Mononuclear cell (primary cell): Measurements from ENCODE around the gene ESRP2. TPM values are rescaled to one million over a fixed set of nuclear protein-coding genes. Genes with fewer than 3 reads are reported as not detected.

Experiments used
- H3K27me3 ChIP-seq: 2 replicates; pipeline ENCODE4 v1.6.0; 2011; ENCODE audit warnings: low read length, control low read depth; ENCODE audit not compliant: insufficient read depth
- H3K4me1 ChIP-seq: 2 replicates; pipeline ENCODE4 v1.5.1; 2011; ENCODE audit warnings: mild to moderate bottlenecking, low read length, control low read depth; ENCODE audit not compliant: insufficient read depth
- H3K4me3 ChIP-seq: 2 replicates; pipeline ENCODE4 v1.5.1; 2011; ENCODE audit warnings: mild to moderate bottlenecking, low read length, moderate library complexity
- H3K9me3 ChIP-seq: 2 replicates; pipeline ENCODE4 v1.5.1; 2011; ENCODE audit warnings: low read depth, mild to moderate bottlenecking, control low read depth, low read length
- total RNA-seq: library from RNA; depleted of rRNA; stranded (reverse); fragments of >200 nt; gene quantifications from one replicate; pipeline ENCODE4 v1.2.3, GENCODE V29; 2012

Gene ESRP2
- total RNA-seq, 1 donor = 0.10 TPM

DNA sequence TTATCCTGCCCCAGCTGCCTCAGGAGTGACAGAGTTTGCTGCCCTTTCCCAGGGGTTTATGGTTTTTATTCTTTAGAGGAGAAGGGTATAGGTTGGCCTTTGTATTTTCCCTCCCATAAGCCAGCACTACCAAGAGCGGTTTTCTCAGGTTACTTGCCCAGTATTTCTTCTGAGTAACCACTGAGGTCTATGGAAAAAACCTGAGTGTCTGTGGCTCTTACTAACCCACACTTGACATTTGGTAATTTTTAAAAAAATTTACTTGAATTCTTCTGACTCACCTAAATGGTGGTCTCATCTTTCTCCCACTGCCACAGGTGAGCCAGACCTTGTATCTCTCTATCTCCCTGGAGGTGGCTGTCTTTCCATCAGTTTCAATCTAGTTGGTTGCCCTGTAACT, 34.4 kb upstream of the ESRP2 start:
- Histone ChIP-seq H3K27me3 (no peaks in the 10 kb centered on the region), H3K4me1 (peaks cover 70% of the 10 kb centered on the region), H3K4me3 (no peak overlapping the region), H3K9me3 (no peaks in the 10 kb centered on the region)

DNA sequence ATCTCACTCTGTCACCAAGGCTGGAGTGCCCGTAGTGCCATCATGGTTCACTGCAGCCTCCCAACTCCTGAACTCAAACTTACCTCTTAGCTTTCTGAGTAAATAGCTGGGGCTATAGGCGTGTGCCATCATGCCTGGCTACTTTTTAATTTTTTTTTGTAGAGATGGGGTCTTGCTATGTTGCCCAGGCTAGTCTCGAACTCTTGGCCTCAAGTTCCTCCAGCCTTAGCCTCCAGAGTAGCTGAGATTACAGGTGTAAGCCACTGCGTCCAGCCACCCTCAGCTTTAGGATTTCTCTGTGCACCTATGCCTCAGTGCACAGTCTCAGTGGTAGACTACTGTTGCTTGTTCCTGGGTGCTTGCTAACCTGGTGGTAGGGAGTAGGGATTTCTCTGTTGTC, 33.9 kb upstream of the ESRP2 start:
- H3K4me1 ChIP-seq = peaks cover 70% of the 10 kb centered on the region
- no peaks in the 10 kb centered on the region for H3K9me3 ChIP-seq
- H3K4me3 ChIP-seq = no peak overlapping the region
- H3K27me3 ChIP-seq = no peaks in the 10 kb centered on the region

DNA sequence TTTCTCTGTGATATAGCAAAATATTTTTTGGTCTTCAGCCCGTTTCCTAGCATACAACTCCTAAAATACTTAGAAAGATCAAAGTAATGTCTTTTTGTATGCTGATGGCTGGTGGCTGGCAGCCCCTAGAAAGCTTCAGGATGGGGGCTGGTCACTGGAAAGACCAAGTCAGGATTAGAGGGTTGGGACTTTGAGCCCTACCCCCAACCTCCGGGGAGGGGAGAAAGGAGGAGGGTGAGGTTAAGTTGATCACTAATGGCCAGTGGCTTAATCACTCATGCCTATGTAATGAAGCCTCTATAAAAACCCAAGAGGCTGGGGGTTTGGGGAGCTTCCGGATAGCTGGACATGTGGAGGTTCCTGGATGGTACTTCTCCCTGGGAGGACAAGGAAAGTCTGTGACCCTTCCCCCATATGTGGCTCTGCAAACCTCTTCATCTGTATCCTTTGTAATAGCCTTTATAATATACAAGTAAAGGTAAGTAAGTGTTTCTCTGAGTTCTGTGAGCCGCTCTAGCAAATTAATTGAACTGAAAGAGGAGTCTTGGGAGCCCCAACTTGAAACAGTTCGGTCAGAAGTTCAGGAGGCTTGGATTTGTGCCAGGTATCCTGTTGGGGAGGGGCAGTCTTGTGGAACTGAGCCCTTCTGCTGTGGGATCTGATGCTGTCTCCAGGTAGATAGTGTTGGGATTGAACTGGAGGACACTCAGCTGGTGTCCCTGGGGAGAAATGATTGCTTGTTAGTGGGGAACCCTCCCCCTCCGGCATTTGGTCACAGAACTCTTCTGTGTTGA, 31.9 kb upstream of the ESRP2 start:
- H3K4me3 ChIP-seq = no peak overlapping the region
- peaks cover 61% of the 10 kb centered on the region for H3K4me1 ChIP-seq
- H3K27me3 ChIP-seq = no peaks in the 10 kb centered on the region
- no peaks in the 10 kb centered on the region for H3K9me3 ChIP-seq

DNA sequence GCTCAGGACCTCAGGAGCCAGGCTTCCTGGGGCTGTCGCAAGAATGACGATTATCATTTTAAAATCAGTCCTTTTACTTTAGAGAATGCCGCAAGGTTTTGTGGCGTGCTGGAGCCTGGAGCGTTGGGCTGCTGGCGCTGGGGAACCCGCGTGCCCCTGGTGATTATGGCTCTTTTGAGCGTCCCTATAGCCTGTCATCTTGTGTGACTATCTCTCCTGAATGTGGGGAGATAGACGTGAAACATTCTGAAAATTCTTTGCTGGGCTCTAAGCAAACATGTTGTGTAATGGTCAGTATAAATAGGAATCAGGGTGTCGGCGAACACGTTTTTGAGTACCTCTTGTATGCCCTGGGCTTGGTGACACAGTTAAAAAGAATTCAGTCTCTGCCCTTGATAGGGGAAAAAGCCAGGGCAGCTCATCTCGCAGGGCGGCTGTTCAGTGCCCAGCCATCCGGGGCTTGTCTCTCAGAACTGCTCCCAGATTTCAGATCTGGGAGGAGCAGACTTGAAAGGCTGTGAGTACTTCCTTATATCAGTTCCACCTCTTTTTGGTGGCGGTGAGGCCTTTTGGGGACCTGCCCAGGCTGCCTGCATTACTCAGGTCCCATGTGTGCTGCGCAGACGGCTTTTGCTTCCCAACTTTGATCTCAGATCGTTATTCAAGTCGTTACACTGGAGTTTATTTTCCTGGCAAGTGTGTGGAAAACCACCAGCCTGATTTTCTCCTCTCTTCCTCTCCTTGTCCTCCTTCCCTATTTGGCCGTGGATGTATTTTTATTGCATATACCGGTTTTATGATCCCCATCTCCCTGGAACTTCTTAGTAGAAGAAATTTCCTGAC, 29.4 kb upstream of the ESRP2 start:
- Histone ChIP-seq H3K4me1 (peaks cover 47% of the 10 kb centered on the region), H3K27me3 (no peaks in the 10 kb centered on the region), H3K4me3 (peak overlapping the region; percentile 74), H3K9me3 (no peaks in the 10 kb centered on the region)

DNA sequence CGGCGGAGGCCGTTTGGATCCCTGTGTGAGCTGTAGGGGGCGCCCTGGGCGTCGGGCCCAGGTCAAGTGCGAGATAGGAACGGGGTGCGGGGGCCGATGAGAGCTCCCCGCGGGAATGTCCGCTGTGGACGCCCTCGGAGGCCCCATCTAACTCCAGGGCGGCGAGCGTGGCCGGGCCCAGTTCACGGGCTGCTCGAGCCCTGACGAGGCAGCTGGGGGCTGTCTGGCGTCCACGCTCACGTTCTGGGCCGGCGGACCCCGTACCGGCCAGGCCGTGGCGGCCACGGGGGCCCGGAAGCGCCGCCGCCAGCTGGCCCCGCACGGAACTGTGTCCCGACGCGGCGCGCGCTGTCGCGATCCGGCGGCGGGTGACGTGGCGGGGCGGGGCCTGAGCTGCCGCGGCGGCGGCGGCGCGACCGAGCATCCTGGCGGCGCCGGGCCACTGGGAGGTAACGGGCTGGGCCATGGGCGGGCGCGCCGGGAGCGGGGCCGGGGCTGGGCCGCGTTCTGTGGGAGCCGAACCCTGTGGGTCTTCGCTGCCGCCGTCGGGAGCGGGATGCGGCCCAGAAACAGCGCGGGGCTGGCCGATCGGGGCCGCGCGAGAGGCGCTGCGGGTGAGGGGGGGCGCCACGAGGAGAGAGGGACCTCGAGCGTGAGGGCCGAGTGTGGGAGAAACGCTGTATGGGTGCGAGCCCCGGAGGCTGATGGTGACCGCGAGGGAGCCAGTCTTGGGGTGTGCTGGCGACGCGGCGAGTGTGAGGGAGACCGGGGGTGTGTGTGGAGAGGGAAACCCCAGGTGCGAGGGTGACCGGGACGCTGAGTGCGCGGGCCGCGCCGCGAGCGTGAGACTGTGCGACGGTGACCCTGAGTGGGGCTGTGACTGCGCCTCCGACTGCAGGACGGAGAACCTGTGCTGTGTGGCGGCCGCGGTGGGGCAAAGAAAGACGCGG, 28.5 kb upstream of the ESRP2 start, which contains the start of gene SLC7A6:
Gene SLC7A6, plus strand, starts transcription at position 399 of the 950 bp plus-strand sequence. CDS start 10,201 bp downstream, outside the sequence.
- Histone ChIP-seq H3K27me3 (no peaks in the 10 kb centered on the region), H3K4me1 (peaks cover 38% of the 10 kb centered on the region), H3K9me3 (no peaks in the 10 kb centered on the region), H3K4me3 (peak within 1 kb of the TSS; percentile 74)

DNA sequence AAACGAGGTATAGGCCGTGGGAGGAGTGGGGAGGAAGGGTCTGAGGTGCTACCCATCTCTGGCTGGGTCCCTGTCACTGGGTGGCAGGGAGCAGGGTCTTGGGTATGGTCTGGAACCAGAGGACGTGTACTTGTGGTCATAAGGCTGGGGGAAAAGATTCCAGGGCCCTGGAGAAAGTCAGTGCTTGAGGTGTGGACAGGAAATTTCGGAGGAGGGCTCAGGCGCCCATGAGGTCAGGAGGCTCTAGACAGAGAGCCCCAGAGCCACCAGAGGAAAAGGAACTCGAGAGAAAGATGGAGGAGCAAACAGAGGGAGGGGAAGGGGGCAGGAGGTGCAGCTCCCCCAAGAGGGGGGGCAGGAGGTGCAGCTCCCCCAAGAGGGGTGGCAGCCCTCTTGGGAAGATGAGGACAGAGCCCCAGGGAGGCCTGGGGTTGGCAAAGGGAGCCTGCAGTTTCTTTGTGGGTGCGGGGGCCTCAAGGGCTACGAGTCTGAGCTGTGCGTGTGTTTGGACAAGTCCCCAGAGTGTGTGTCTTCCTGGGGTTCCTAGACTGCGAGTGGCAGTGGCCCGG, 27.7 kb upstream of the ESRP2 start:
- H3K4me1 ChIP-seq = peaks cover 39% of the 10 kb centered on the region

DNA sequence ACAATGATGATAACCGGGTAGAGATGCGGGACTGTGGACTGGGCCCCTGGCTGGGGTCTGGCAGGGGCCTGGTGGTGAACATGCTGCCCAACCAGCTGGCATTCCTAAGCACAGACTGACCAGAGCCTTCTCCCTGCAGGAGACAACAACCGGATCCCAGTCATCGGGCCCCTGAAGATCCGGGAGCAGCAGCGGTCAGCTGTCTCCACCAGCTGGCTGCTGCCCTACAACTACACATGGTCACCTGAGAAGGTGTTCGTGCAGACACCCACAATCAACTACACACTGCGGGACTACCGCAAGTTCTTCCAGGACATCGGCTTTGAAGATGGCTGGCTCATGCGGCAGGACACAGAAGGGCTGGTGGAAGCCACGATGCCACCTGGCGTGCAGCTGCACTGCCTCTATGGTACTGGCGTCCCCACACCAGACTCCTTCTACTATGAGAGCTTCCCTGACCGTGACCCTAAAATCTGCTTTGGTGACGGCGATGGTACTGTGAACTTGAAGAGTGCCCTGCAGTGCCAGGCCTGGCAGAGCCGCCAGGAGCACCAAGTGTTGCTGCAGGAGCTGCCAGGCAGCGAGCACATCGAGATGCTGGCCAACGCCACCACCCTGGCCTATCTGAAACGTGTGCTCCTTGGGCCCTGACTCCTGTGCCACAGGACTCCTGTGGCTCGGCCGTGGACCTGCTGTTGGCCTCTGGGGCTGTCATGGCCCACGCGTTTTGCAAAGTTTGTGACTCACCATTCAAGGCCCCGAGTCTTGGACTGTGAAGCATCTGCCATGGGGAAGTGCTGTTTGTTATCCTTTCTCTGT, 23.3 kb upstream of the ESRP2 start:
- Histone ChIP-seq H3K4me3 (no peak overlapping the region), H3K9me3 (no peaks in the 10 kb centered on the region), H3K4me1 (peaks cover 36% of the 10 kb centered on the region), H3K27me3 (no peaks in the 10 kb centered on the region)

More for the DNA sequence above, 27.7 kb upstream of the ESRP2 start:
- Histone ChIP-seq H3K4me3 (peak overlapping the region; percentile 74), H3K9me3 (no peaks in the 10 kb centered on the region), H3K27me3 (no peaks in the 10 kb centered on the region)

DNA sequence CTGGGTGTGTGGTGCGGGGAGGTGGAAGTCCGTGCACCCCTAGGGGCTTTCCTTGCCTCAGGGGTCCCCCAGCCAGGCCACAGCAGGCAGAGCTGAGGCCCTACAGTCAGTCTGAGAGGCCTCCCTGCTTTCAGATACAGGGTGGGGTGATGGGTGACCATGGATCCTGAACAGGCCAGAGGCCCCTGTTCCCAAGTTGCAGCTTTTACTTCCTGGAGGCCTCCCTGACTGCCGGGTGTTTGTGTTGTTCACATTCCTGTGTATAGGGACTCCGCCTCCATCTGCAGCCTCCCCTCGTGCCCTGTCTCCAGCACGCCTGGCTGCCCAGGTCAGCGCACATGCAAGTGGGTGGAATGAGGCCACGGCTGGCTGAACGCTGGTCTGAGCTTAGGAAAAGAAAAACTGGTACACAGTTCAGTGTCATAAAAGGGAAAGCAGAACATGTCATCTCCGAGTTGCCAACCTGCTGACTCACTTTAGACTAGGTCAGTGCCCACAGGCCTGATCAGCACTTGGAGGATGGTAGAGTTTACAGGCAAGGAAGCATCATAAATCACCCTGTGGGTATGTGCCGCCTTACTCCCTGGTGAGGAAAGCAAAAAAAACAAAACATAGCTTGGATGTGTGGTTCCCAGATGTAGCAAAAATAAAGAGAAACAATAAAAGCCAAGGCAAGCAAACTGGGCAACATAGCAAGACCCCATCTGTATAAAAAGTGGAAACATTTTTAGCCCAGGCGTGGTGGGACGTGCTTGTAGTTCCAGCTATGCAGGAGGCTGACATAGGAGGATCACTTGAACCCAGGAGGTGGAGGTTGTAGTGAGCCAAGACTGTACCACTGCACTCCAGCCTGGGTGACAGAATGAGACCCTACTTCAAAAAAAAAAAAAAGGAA, 22.2 kb upstream of the ESRP2 start:
- H3K4me1 ChIP-seq = peaks cover 28% of the 10 kb centered on the region
- H3K27me3 ChIP-seq = no peaks in the 10 kb centered on the region
- H3K9me3 ChIP-seq = no peaks in the 10 kb centered on the region
- no peak overlapping the region for H3K4me3 ChIP-seq

DNA sequence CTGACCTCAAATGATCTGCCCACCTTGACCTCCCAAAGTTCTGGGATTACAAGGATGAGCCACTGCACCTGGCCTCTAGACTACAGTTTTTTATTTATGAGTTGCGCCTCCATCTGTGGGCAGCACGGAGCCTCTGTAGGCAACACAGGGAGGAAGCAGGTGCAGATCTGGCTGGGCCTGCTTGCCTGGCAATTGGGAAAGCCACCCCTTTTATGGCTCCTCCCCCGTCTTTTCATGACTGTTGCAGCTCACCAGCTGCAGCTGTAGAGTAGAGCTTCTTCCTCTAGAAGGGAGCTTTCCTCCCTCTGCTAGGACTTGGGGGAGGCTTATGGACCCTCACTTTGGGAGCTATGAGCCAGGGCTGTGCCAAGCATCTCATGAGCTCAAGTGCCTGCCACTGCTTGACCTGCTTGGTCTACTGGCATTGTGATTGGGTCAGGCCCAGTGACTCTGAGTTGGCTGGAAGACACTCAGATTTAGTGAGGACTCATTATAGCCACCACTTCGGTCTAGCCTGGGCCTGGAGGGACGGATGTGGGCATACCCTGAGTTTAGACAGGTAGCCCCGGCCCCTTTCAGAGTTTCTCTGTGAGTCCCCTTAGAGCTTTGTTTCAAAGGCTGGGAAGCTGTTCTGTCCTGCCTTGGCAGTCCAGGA, 21.5 kb upstream of the ESRP2 start:
- Histone ChIP-seq H3K4me1 (peaks cover 28% of the 10 kb centered on the region), H3K9me3 (no peaks in the 10 kb centered on the region), H3K27me3 (no peaks in the 10 kb centered on the region), H3K4me3 (no peak overlapping the region)

DNA sequence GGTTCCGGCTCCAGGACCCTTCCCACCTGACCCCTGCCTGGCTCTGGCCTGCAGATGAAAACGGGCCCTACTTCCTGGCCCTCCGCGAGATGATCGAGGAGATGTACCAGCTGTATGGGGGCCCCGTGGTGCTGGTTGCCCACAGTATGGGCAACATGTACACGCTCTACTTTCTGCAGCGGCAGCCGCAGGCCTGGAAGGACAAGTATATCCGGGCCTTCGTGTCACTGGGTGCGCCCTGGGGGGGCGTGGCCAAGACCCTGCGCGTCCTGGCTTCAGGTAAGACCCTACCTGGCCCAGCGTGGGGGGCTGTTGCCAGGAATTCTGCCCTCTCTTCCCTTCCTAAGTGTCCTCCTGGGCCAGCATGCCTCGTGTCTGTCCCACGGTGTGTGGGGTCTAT, 19.8 kb upstream of the ESRP2 start:
- H3K9me3 ChIP-seq = no peaks in the 10 kb centered on the region
- no peak overlapping the region for H3K4me3 ChIP-seq
- peaks cover 30% of the 10 kb centered on the region for H3K4me1 ChIP-seq
- no peaks in the 10 kb centered on the region for H3K27me3 ChIP-seq

DNA sequence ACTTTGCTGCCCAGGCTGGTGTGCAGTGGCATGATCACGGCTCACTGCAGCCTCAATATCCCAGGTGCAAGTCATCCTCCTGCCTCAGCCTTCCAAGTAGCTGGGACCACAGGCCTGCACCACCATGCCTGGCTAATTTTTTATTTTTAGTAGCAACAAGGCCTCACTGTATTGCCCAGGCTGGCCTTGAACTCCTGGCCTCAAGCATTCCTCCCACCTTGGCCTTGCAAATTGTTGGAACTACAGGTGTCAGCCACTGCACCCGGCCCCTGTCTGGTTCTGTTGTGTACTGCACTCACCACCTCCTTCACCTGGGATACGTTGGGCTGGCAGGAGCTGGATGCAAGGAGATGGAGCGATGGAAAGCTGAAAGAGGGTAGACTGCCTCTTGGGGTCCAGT, 17.8 kb upstream of the ESRP2 start:
- Histone ChIP-seq H3K4me1 (peaks cover 30% of the 10 kb centered on the region), H3K27me3 (no peaks in the 10 kb centered on the region), H3K9me3 (no peaks in the 10 kb centered on the region), H3K4me3 (no peak overlapping the region)

DNA sequence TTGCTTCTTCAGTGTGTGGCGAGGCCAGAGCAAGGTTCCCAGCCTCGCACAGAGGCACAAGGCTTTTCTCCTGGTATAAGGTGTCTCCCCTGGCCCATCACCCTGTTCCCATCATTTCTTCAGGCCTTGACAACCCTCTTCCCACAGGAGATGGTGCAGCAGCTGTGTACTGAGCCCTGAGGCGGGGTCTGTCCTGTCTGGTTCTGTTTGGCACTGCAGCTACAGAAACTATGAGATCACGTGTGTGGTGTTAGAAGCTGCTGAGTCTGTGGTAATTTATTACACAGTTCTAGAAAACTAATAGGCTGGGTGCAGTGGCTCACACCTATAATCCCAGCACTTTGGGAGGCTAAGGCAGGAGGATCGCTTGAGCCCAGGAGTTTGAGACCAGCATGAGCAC, 16.5 kb upstream of the ESRP2 start:
- no peak overlapping the region for H3K4me3 ChIP-seq
- H3K27me3 ChIP-seq = no peaks in the 10 kb centered on the region
- H3K4me1 ChIP-seq = peaks cover 26% of the 10 kb centered on the region
- no peaks in the 10 kb centered on the region for H3K9me3 ChIP-seq
